HCT116 (cell line): ENCODE measurements around the gene CDH3. TPM values are rescaled to one million over a fixed set of nuclear protein-coding genes. Genes with fewer than 3 reads are reported as not detected.
A peak's percentile ranks its signal among the peaks of the same experiment; 100 is the strongest.

ENCODE experiments used
- ATAC-seq: fragments of 200-7000 bp; cut with Tn5 transposase; 2 replicates; pipeline ENCODE4 v1.9.1; 2020; ENCODE audit warnings: mild to moderate bottlenecking, moderate library complexity
- BruUV-seq: library from RNA; stranded (reverse); fragments of 400-500 nt; replicated peaks from 2 replicates; lab custom pipeline; 2021; lab: Mats Ljungman, UMichigan
- CTCF ChIA-PET: fragments of 300-600 bp; sonication (Branson Sonifier 250); formaldehyde crosslinking; loops from one replicate; lab custom pipeline; 2021; ENCODE audit warnings: antibody characterized with exemption; lab: Charles Lee
- POLR2A ChIA-PET: fragments of 300-600, 350-600 bp; sonication (Branson Sonifier 250); formaldehyde crosslinking; loops from one replicate; lab custom pipeline; 2021; ENCODE audit warnings: antibody characterized with exemption; lab: Charles Lee
- RAD21 ChIA-PET, 2 experiments: fragments of 300-600 bp; sonication (Branson Sonifier 250); formaldehyde crosslinking; loops; one replicate each; lab custom pipeline; 2023; ENCODE audit warnings: low total read pairs in 2 of 2; ENCODE audit not compliant: uncharacterized antibody in 2 of 2, unreplicated experiment in 2 of 2, low non-redundant PET in 1 of 2; lab: Charles Lee
- DNase-seq: peaks from one replicate; pipeline ENCODE4 v3.0.0-alpha.2; 2010; ENCODE audit warnings: low read depth, low spot score
- H2AFZ ChIP-seq: fragments of 200-600 bp; shearing (Covaris generic), sonication (generic); 2 replicates; pipeline ENCODE4 v1.6.1; 2017; ENCODE audit warnings: low read depth, mixed run types, mixed read lengths, antibody characterized with exemption, low read length; ENCODE audit not compliant: poor library complexity, severe bottlenecking
- H3K27ac ChIP-seq: 2 replicates; pipeline ENCODE4 v1.5.1; 2012; ENCODE audit warnings: low read depth, low read length
- H3K27me3 ChIP-seq: fragments of 200-600 bp; sonication (generic); 2 replicates; pipeline ENCODE4 v1.6.1; 2016; ENCODE audit warnings: mixed run types, low read length, mixed read lengths; ENCODE audit not compliant: insufficient read depth
- H3K36me3 ChIP-seq, 2 experiments: fragments of 200-500 bp in 1 of 2; fragments of 200-600 bp in 1 of 2; sonication (Bioruptor generic) in 1 of 2; sonication (generic) in 1 of 2; 2 replicates each; pipeline versions ENCODE4 v1.5.1 to v1.6.1; 2014 to 2016; ENCODE audit warnings: low read length in 2 of 2, inconsistent platforms in 1 of 2, mixed read lengths in 1 of 2, mixed run types in 1 of 2; ENCODE audit not compliant: insufficient read depth in 2 of 2, control insufficient read depth in 1 of 2
- H3K4me1 ChIP-seq, 2 experiments: fragments of 200-600 bp in 1 of 2; sonication (generic) in 1 of 2; 2 replicates each; pipeline versions ENCODE4 v1.5.1 to v1.6.1; 2012 to 2017; ENCODE audit warnings: low read length in 2 of 2, inconsistent platforms in 1 of 2, mild to moderate bottlenecking in 1 of 2, mixed read lengths in 1 of 2, mixed run types in 1 of 2, moderate library complexity in 1 of 2; ENCODE audit not compliant: insufficient read depth in 2 of 2, control insufficient read depth in 1 of 2
- H3K4me2 ChIP-seq: fragments of 200-600 bp; sonication (generic); 2 replicates; pipeline ENCODE4 v1.6.1; 2017; ENCODE audit warnings: mixed run types, low read length, mixed read lengths
- H3K4me3 ChIP-seq, 2 experiments: fragments of 200-600 bp in 1 of 2; sonication (generic) in 1 of 2; replicated peaks in 1 of 2; 2 replicates each; pipeline ENCODE4 v1.5.1; 2011 to 2016; ENCODE audit warnings: low read length in 2 of 2, control low read depth in 1 of 2, low read depth in 1 of 2, mild to moderate bottlenecking in 1 of 2, mixed read lengths in 1 of 2, mixed run types in 1 of 2
- H3K79me2 ChIP-seq: fragments of 200-600 bp; sonication (generic); 2 replicates; pipeline ENCODE4 v1.6.1; 2017; ENCODE audit warnings: mild to moderate bottlenecking, mixed run types, low read length, moderate library complexity, mixed read lengths; ENCODE audit not compliant: insufficient read depth
- H3K9ac ChIP-seq: fragments of 200-600 bp; sonication (generic); 2 replicates; pipeline ENCODE4 v1.6.1; 2016; ENCODE audit warnings: low read length, mixed read lengths
- H3K9me2 ChIP-seq: fragments of 200-600 bp; sonication (generic), shearing (Covaris generic); 2 replicates; pipeline ENCODE4 v1.6.1; 2017; ENCODE audit warnings: mixed run types, mild to moderate bottlenecking, moderate library complexity; ENCODE audit not compliant: insufficient read depth
- H3K9me3 ChIP-seq, 2 experiments: fragments of 200-500 bp in 1 of 2; fragments of 200-600 bp in 1 of 2; sonication (Bioruptor generic) in 1 of 2; sonication (generic) in 1 of 2; 2 replicates each; pipeline ENCODE4 v1.6.1; 2014 to 2017; ENCODE audit warnings: low read length in 2 of 2, mixed read lengths in 2 of 2, inconsistent platforms in 1 of 2, low read depth in 1 of 2, mild to moderate bottlenecking in 1 of 2, mixed run types in 1 of 2, moderate library complexity in 1 of 2; ENCODE audit not compliant: control insufficient read depth in 1 of 2, insufficient read depth in 1 of 2
- H4K20me1 ChIP-seq: fragments of 200-600 bp; sonication (generic), shearing (Covaris generic); 2 replicates; pipeline ENCODE4 v1.6.1; 2017; ENCODE audit warnings: mixed run types, mild to moderate bottlenecking, moderate library complexity; ENCODE audit not compliant: insufficient read depth
- ATF3 ChIP-seq: IDR thresholded peaks from 2 replicates; pipeline ENCODE4 v1.6.1; 2012
- CBX3 ChIP-seq: IDR thresholded peaks from 2 replicates; pipeline ENCODE4 v1.6.1; 2012; ENCODE audit warnings: low read depth
- EGR1 ChIP-seq: IDR thresholded peaks from 2 replicates; pipeline ENCODE4 v1.6.1; 2012; ENCODE audit warnings: low read depth
- ELF1 ChIP-seq: IDR thresholded peaks from 2 replicates; pipeline ENCODE4 v1.6.1; 2012; ENCODE audit warnings: low read depth, borderline replicate concordance
- EZH2 ChIP-seq: fragments of 200-600 bp; sonication (generic); IDR thresholded peaks from 2 replicates; pipeline ENCODE4 v1.6.1; 2017; ENCODE audit warnings: antibody characterized with exemption, mixed run types
- EZH2phosphoT487 ChIP-seq: fragments of 200-600 bp; IDR thresholded peaks from 2 replicates; pipeline ENCODE4 v1.6.1; 2018; ENCODE audit warnings: antibody characterized with exemption, borderline replicate concordance
- POLR2AphosphoS5 ChIP-seq: IDR thresholded peaks from 2 replicates; pipeline ENCODE4 v1.6.1; 2011; ENCODE audit warnings: mild to moderate bottlenecking, low read depth, low read length, moderate library complexity
- RAD21 ChIP-seq: IDR thresholded peaks from 2 replicates; pipeline ENCODE4 v1.6.1; 2012; ENCODE audit warnings: low read depth, mild to moderate bottlenecking
- SIN3A ChIP-seq: IDR thresholded peaks from 2 replicates; pipeline ENCODE4 v1.6.1; 2012; ENCODE audit warnings: low read depth
- SP1 ChIP-seq: IDR thresholded peaks from 2 replicates; pipeline ENCODE4 v1.6.1; 2012; ENCODE audit warnings: low read depth
- SRF ChIP-seq: IDR thresholded peaks from 2 replicates; pipeline ENCODE4 v1.6.1; 2012; ENCODE audit warnings: low read depth
- TCF7L2 ChIP-seq: IDR thresholded peaks from 2 replicates; pipeline ENCODE4 v1.7.0; 2011; ENCODE audit warnings: borderline replicate concordance, inconsistent platforms; ENCODE audit not compliant: insufficient read depth, insufficient read length; ENCODE audit errors: extremely low read depth
- YY1 ChIP-seq: IDR thresholded peaks from 2 replicates; pipeline ENCODE4 v1.6.1; 2011; ENCODE audit warnings: low read length, low read depth, moderate library complexity, mild to moderate bottlenecking; ENCODE audit not compliant: insufficient replicate concordance; ENCODE audit errors: extremely low read depth
- ZBTB33 ChIP-seq: IDR thresholded peaks from 2 replicates; pipeline ENCODE4 v1.6.1; 2011; ENCODE audit warnings: mild to moderate bottlenecking, low read length, moderate library complexity; ENCODE audit not compliant: insufficient replicate concordance; ENCODE audit errors: extremely low read depth
- ZFX ChIP-seq: fragments of 450-650 bp; IDR thresholded peaks from 2 replicates; pipeline ENCODE4 v1.6.1; 2017
- intact Hi-C: fragments of 100-400 bp; cut with micrococcal nuclease; formaldehyde crosslinking; loops from 2 replicates; pipeline ENCODE4 v1.10.0; 2022
- total RNA-seq: library from RNA; stranded (reverse); gene quantifications from one replicate; pipeline ENCODE4 v1.2.1, GENCODE V29; 2021; ENCODE audit not compliant: unreplicated experiment
- TF ChIP-seq, protein P1 (sequence below): IDR thresholded peaks from 2 replicates; pipeline ENCODE4 v1.6.1; 2012

Gene CDH3
- total RNA-seq, 1 experiment from 2014 or later = 94.7 TPM

DNA sequence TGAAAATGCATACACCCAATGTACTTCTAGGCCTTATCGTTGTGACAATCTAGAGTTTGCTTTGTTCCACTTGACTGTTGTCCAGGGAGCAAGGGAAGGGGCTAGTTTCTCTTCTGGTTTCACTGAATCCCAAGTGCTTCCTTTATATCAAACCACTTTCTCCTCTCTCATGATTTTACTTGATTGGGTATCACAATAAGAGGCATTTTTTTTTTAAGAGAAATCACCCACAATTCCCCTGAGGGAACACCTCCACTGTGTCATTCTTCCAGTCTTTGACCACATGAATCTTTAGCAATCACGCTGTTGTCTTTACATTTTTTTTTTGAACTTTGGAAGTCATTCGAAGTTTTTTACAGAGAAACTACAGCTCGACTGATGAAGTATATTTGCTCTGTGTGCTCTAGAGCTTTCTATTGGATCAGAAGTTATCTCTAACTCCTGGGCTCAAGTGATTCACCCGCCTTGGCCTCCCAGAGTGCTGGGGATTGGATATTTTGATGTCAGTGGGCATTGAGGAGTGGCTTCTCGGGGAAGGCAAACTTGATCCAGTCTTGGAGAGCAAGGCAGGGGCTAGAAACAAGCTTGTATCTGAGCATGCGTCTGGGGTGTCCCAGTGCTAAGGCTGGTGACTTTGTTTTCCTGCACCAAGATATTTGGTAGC, 95.0 kb downstream of the CDH3 start:
- Histone ChIP-seq H4K20me1 (no peaks in the 10 kb centered on the region), H2AFZ (no peak overlapping the region), H3K27ac (no peak overlapping the region), H3K4me1 (peaks cover 59 to 71% of the 10 kb centered on the region in 2 experiments), H3K4me2 (peak overlapping the region; percentile 2; the same call in 1 of the 2 replicates), H3K9me2 (no peaks in the 10 kb centered on the region), H3K9ac (no peak overlapping the region)
- TSS peak; percentile 16 for BruUV-seq
- RAD21 ChIA-PET = no interaction called here
- no peak for TF ChIP-seq RAD21
- TF ChIP-seq ELF1 = no peak
- no peak for TF ChIP-seq EZH2
- no peak for TF ChIP-seq SIN3A
- no peak for TF ChIP-seq POLR2AphosphoS5
- no peak for TF ChIP-seq EZH2phosphoT487
- TF ChIP-seq TCF7L2 = no peak
- no peak for TF ChIP-seq ATF3
- TF ChIP-seq, protein P1, sequence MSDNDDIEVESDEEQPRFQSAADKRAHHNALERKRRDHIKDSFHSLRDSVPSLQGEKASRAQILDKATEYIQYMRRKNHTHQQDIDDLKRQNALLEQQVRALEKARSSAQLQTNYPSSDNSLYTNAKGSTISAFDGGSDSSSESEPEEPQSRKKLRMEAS = no peak
- TF ChIP-seq ZFX = no peak
- no peak for TF ChIP-seq YY1
- TF ChIP-seq EGR1 = no peak
- no peak for TF ChIP-seq CBX3
- TF ChIP-seq SRF = no peak
- no peak for TF ChIP-seq SP1
- TF ChIP-seq ZBTB33 = no peak
- TF ChIP-seq, all 23 proteins: peak for 0
- ATAC-seq (no peak), DNase-seq (no peak)
- POLR2A ChIA-PET = no interaction called here
- no peaks in the 10 kb centered on the region for H3K27me3 ChIP-seq
- CTCF ChIA-PET = interaction anchor here (0.8 kb wide), 1 partner anchor 149 kb away, joined by 3 read pairs; no protein-coding TSS in a partner anchor
- no peak overlapping the region for H3K4me3 ChIP-seq
- H3K36me3 ChIP-seq = peaks cover 0 to 3% of the 10 kb centered on the region in 2 experiments; a peak in 1 of 4 replicates
- intact Hi-C loops = loop anchor here (5.0 kb wide), 1 partner anchor 33 kb away; no protein-coding TSS in a partner anchor
- no peaks in the 10 kb centered on the region for H3K9me3 ChIP-seq
- peaks cover 47% of the 10 kb centered on the region for H3K79me2 ChIP-seq
